Activated effector memory CD4-positive, alpha-beta T cell treated with Interleukin-2 at 50 U/mL for 16 hours (primary cell): ENCODE data around the gene MVP.
"Not testable (repeated sequence)": the region's sequence is repeated elsewhere in the genome, so short reads cannot be mapped to it uniquely, and the experiment has no call there.

Source experiments
- DNase-seq: peaks from one replicate; pipeline ENCODE4 v3.0.0-alpha.2; 2020

Gene MVP

GRCh38 chr16:29876594-29877249, 56.5 kb downstream of the MVP start:
- DNase-seq = peak; percentile 18

GRCh38 chr16:29877266-29877961, 57.2 kb downstream of the MVP start:
- DNase-seq = peak; percentile 2

GRCh38 chr16:29878172-29878571, 57.9 kb downstream of the MVP start:
- no peak for DNase-seq

- DNase-seq = no peak
Measured at GRCh38 chr16:29881050-29881449, 60.8 kb downstream of the MVP start.

- DNase-seq = no peak
Measured at GRCh38 chr16:29883987-29884386, 63.7 kb downstream of the MVP start.

GRCh38 chr16:29889372-29889771, 69.1 kb downstream of the MVP start:
- not testable (repeated sequence) for DNase-seq

- no peak for DNase-seq
Measured at GRCh38 chr16:29891525-29892457, 71.5 kb downstream of the MVP start.

GRCh38 chr16:29892458-29892813, 72.2 kb downstream of the MVP start:
- DNase-seq = no peak

- DNase-seq = no peak
Measured at GRCh38 chr16:29893553-29893952, 73.3 kb downstream of the MVP start.

- DNase-seq = no peak
Measured at GRCh38 chr16:29894352-29894751, 74.1 kb downstream of the MVP start.

GRCh38 chr16:29896841-29897240, 76.6 kb downstream of the MVP start:
- DNase-seq = no peak

GRCh38 chr16:29897333-29897732, 77.1 kb downstream of the MVP start:
- DNase-seq = no peak
